ENCODE data around the gene ZNF500.

- TF ChIP-seq CTCF (IDR thresholded peaks at IDR 0.05): no peak
- no peak for TF ChIP-seq POLR2A (IDR thresholded peaks at IDR 0.05)
These were observed 52.0 kb downstream of the ZNF500 start for GRCh38 chr16:4714996-4715395.
